Activated naive CD4-positive, alpha-beta T cell treated with Interleukin-2 at 50 U/mL for 16 hours (primary cell): ENCODE data around the gene OR52E1.
"Not testable (repeated sequence)": the region's sequence is repeated elsewhere in the genome, so short reads cannot be mapped to it uniquely, and the experiment has no call there.

Experiments
- DNase-seq: peaks from one replicate; pipeline ENCODE4 v3.0.0-alpha.2; 2020

Gene OR52E1

GRCh38 chr11:5069272-5069671 is at the start of gene OR52E1:
TSS of gene OR52E1 (plus strand) at chr11:5069572.
- DNase-seq = no peak

GRCh38 chr11:5021996-5022395 is 47.4 kb upstream of the OR52E1 start:
- DNase-seq = no peak

- DNase-seq = no peak
Observed at GRCh38 chr11:5036669-5037068, 32.7 kb upstream of the OR52E1 start.

- DNase-seq = no peak
Observed at GRCh38 chr11:5037926-5038325, 31.4 kb upstream of the OR52E1 start.

GRCh38 chr11:5038341-5038740 is 31.0 kb upstream of the OR52E1 start:
- no peak for DNase-seq

GRCh38 chr11:5040876-5041275 is 28.5 kb upstream of the OR52E1 start:
- DNase-seq = no peak

GRCh38 chr11:5042091-5042490 is 27.3 kb upstream of the OR52E1 start:
- no peak for DNase-seq

- no peak for DNase-seq
Observed at GRCh38 chr11:5043380-5043779, 26.0 kb upstream of the OR52E1 start.

GRCh38 chr11:5046226-5046625 is 23.1 kb upstream of the OR52E1 start, which contains the start of gene OR52J3:
TSS of gene OR52J3 (plus strand) at chr11:5046526. CDS start at chr11:5046526, 0 bp downstream.
- DNase-seq = no peak

GRCh38 chr11:5046754-5047330 is 22.5 kb upstream of the OR52E1 start:
- no peak for DNase-seq

GRCh38 chr11:5058679-5059078 is 10.7 kb upstream of the OR52E1 start:
- not testable (repeated sequence) for DNase-seq

- no peak for DNase-seq
Observed at GRCh38 chr11:5059391-5059790, 10.0 kb upstream of the OR52E1 start, which contains the start of gene OR52E2. TSS of gene OR52E2 (minus strand) at chr11:5059627. CDS start at chr11:5059627, 0 bp downstream.

GRCh38 chr11:5065027-5065426 is 4.3 kb upstream of the OR52E1 start:
- no peak for DNase-seq

GRCh38 chr11:5071799-5072198 is 2.4 kb downstream of the OR52E1 start:
- no peak for DNase-seq

GRCh38 chr11:5081405-5081804 is 12.0 kb downstream of the OR52E1 start:
- DNase-seq = no peak

GRCh38 chr11:5083602-5084001 is 14.2 kb downstream of the OR52E1 start:
- no peak for DNase-seq

- no peak for DNase-seq
Observed at GRCh38 chr11:5088556-5088955, 19.2 kb downstream of the OR52E1 start.

- no peak for DNase-seq
Observed at GRCh38 chr11:5090668-5091067, 21.3 kb downstream of the OR52E1 start.

- no peak for DNase-seq
Observed at GRCh38 chr11:5092821-5093585, 23.6 kb downstream of the OR52E1 start.

- DNase-seq = no peak
Observed at GRCh38 chr11:5096011-5096410, 26.6 kb downstream of the OR52E1 start.

GRCh38 chr11:5102246-5102645 is 32.9 kb downstream of the OR52E1 start:
- DNase-seq = no peak

- DNase-seq = no peak
Observed at GRCh38 chr11:5103066-5103465, 33.7 kb downstream of the OR52E1 start.

- DNase-seq = no peak
Observed at GRCh38 chr11:5107285-5107684, 37.9 kb downstream of the OR52E1 start.

- no peak for DNase-seq
Observed at GRCh38 chr11:5115339-5115738, 46.0 kb downstream of the OR52E1 start.

- DNase-seq = no peak
Observed at GRCh38 chr11:5117588-5117987, 48.2 kb downstream of the OR52E1 start.
